HepG2 (cell line): Measurements from ENCODE around the gene TOR1B. TPM values are rescaled to one million over a fixed set of nuclear protein-coding genes. Genes with fewer than 3 reads are reported as not detected.

Experiments
- ATAC-seq: fragments of 200-7000 bp; cut with Tn5 transposase; 3 replicates; pipeline ENCODE4 v1.9.1; 2020; ENCODE audit warnings: mild to moderate bottlenecking, moderate library complexity
- BruUV-seq: library from RNA; stranded (reverse); fragments of 400-500 nt; replicated peaks from 2 replicates; lab custom pipeline; 2021; lab: Mats Ljungman, UMichigan
- CTCF ChIA-PET: fragments of 300-600 bp; formaldehyde crosslinking; extraction: SDS; loops from one replicate; lab custom pipeline; 2021; ENCODE audit warnings: low total read pairs, inconsistent platforms, low intra/inter-chr PET ratio; lab: Yijun Ruan, JAX
- POLR2A ChIA-PET: fragments of 350-600 bp; sonication (Branson Sonifier 250); formaldehyde crosslinking; loops from one replicate; lab custom pipeline; 2020; ENCODE audit warnings: antibody characterized with exemption, inconsistent platforms; lab: Yijun Ruan, JAX
- DNase-seq: peaks from one replicate; pipeline ENCODE4 v3.0.0-alpha.2; 2015; ENCODE audit warnings: low spot score
- FAIRE-seq: peaks from 3 replicates; lab custom pipeline; 2011; peaks lifted over from hg19 to GRCh38; lab: Jason Lieb, UNC
- H2AFZ ChIP-seq: one replicate; pipeline ENCODE4 v1.6.1; 2011; ENCODE audit warnings: low read length, inconsistent platforms
- H3K27ac ChIP-seq: fragments of 300-600 bp; 3 replicates; pipeline ENCODE4 v1.8.0; 2011; ENCODE audit warnings: mixed run types, mild to moderate bottlenecking, mixed read lengths, low read length, inconsistent platforms; ENCODE audit not compliant: insufficient read depth; ENCODE audit errors: extremely low read length
- H3K27me3 ChIP-seq, 2 experiments: fragments of 200-600 bp in 1 of 2; 2 replicates in 1 of 2; 3 replicates in 1 of 2; pipeline versions ENCODE4 v1.6.0 to v1.8.0; 2011; ENCODE audit warnings: low read length in 2 of 2, mild to moderate bottlenecking in 2 of 2, moderate library complexity in 2 of 2, inconsistent platforms in 1 of 2; ENCODE audit not compliant: insufficient read depth in 2 of 2, control insufficient read depth in 1 of 2
- H3K36me3 ChIP-seq, 2 experiments: fragments of 200-600 bp in 1 of 2; replicated peaks in 1 of 2; 2 replicates in 1 of 2; 3 replicates in 1 of 2; pipeline versions ENCODE4 v1.5.1 to v1.8.0; 2011; ENCODE audit warnings: low read length in 2 of 2, inconsistent platforms in 1 of 2; ENCODE audit not compliant: insufficient read depth in 2 of 2, control insufficient read depth in 1 of 2
- H3K4me1 ChIP-seq: 2 replicates; pipeline ENCODE4 v1.5.1; 2012; ENCODE audit warnings: low read length, inconsistent platforms; ENCODE audit not compliant: insufficient read depth
- H3K4me2 ChIP-seq: 2 replicates; pipeline ENCODE4 v1.6.0; 2011; ENCODE audit warnings: low read depth, low read length, inconsistent platforms
- H3K4me3 ChIP-seq, 3 experiments: fragments of 200-600 bp in 1 of 3; sonication (generic), shearing (Covaris generic) in 1 of 3; replicated peaks in 1 of 3; 2 replicates each; pipeline ENCODE4 v1.5.1; 2011 to 2016; ENCODE audit warnings: low read length in 3 of 3, inconsistent platforms in 2 of 3, low read depth in 2 of 3, mild to moderate bottlenecking in 2 of 3, control low read depth in 1 of 3, mixed read lengths in 1 of 3; ENCODE audit not compliant: insufficient read depth in 1 of 3
- H3K79me2 ChIP-seq: one replicate; pipeline ENCODE4 v1.6.1; 2011; ENCODE audit warnings: low read length, inconsistent platforms; ENCODE audit not compliant: insufficient read depth
- H3K9ac ChIP-seq: 2 replicates; pipeline ENCODE4 v1.6.0; 2011; ENCODE audit warnings: mild to moderate bottlenecking, low read depth, low read length, inconsistent platforms; ENCODE audit not compliant: insufficient read depth
- H3K9me3 ChIP-seq: 2 replicates; pipeline ENCODE4 v1.5.1; 2012; ENCODE audit warnings: mild to moderate bottlenecking, low read length
- H4K20me1 ChIP-seq: 2 replicates; pipeline ENCODE4 v1.6.0; 2011; ENCODE audit warnings: inconsistent platforms, mild to moderate bottlenecking, low read length, moderate library complexity; ENCODE audit not compliant: insufficient read depth
- BCLAF1 ChIP-seq: fragments of 450-650 bp; IDR thresholded peaks from 2 replicates; pipeline ENCODE4 v1.6.1; 2017; ENCODE audit warnings: mild to moderate bottlenecking
- HDAC1 ChIP-seq: sonication (generic); formaldehyde crosslinking; IDR thresholded peaks from 2 replicates; pipeline ENCODE4 v1.5.1; 2020; ENCODE audit warnings: mild to moderate bottlenecking, missing genetic modification reagents
- HES4 ChIP-seq: sonication (generic); formaldehyde crosslinking; IDR thresholded peaks from 2 replicates; pipeline ENCODE4 v1.9.0; 2021; ENCODE audit warnings: mild to moderate bottlenecking, missing genetic modification reagents, borderline replicate concordance
- PAXIP1 ChIP-seq: sonication (generic); formaldehyde crosslinking; conservative IDR thresholded peaks from 2 replicates; pipeline ENCODE4 v1.4.0; 2020; ENCODE audit warnings: mild to moderate bottlenecking, missing genetic modification reagents, moderate library complexity
- RAD51 ChIP-seq: fragments of 450-650 bp; IDR thresholded peaks from 2 replicates; pipeline ENCODE4 v1.6.1; 2016; ENCODE audit warnings: borderline replicate concordance
- USF2 ChIP-seq, 2 experiments: sonication (generic) in 1 of 2; formaldehyde crosslinking in 1 of 2; IDR thresholded peaks; 2 replicates each; pipeline versions ENCODE4 v1.5.1 to v1.6.1; 2011 to 2020; ENCODE audit warnings: borderline replicate concordance in 1 of 2, low read depth in 1 of 2, low read length in 1 of 2, mild to moderate bottlenecking in 1 of 2, missing genetic modification reagents in 1 of 2, moderate library complexity in 1 of 2
- WGBS: methylation state at CpG from one replicate; pipeline ENCODE4 v1.1.6; 2017; ENCODE audit warnings: low lambda C conversion rate; 5-methylcytosine and 5-hydroxymethylcytosine counted together
- in situ Hi-C: cut with HindIII; loops from 2 replicates; pipeline ENCODE4 v1.10.0; 2017; ENCODE audit warnings: low pct_unique_long_range_greater_than_20kb; ENCODE audit not compliant: extremely low pct_ligation_motif_present
- intact Hi-C: fragments of 100-400 bp; cut with micrococcal nuclease; formaldehyde crosslinking; loops from one replicate; pipeline ENCODE4 v1.10.0; 2022; ENCODE audit not compliant: unreplicated experiment
- polyA plus RNA-seq, 8 experiments: library from polyadenylated mRNA; depleted of rRNA in 3 of 8; stranded (reverse) in 7 of 8; unstranded in 1 of 8; fragments of >200 nt; fragmentation: Illumina TruSeq in 4 of 8; extraction: Trizol in 4 of 8; gene quantifications; 2 replicates each; pipeline versions ENCODE4 v1.2.1 to v1.2.3, GENCODE V29; 2011 to 2016; ENCODE audit warnings: low read depth in 4 of 8, missing spikeins in 1 of 8, mixed read lengths in 1 of 8; ENCODE audit not compliant: insufficient read depth in 1 of 8
- total RNA-seq, 5 experiments: library from RNA; depleted of rRNA; stranded (reverse); fragments of >200 nt; fragmentation: Illumina TruSeq; extraction: Trizol; gene quantifications; 2 replicates each; pipeline ENCODE4 v1.2.3, GENCODE V29; 2016; ENCODE audit warnings: low read depth in 1 of 5

TOR1B gene
- total and polyA plus RNA-seq, 2 of the 13 experiments (the other 11 are each of a cell fraction or from before 2014, with no cell fraction given), result 18.1 to 21.3 TPM

GRCh38 chr9:129770741-129771140, 32.2 kb upstream of the TOR1B start:
- Histone ChIP-seq H4K20me1 (no peaks in the 10 kb centered on the region), H2AFZ (no peak overlapping the region), H3K79me2 (no peaks in the 10 kb centered on the region), H3K27me3 (peaks cover 0 to 12% of the 10 kb centered on the region in 2 experiments; a peak in 2 of 5 replicates), H3K36me3 (no peaks in the 10 kb centered on the region), H3K4me2 (no peak overlapping the region)
- ChIA-PET POLR2A (no interaction called here), CTCF (no interaction called here)
- FAIRE-seq (no peak), DNase-seq (no peak), ATAC-seq (no peak)
- 27% methylated on average over 5 of the region's 5 CpGs for WGBS
- no TSS peak for BruUV-seq
- intact Hi-C loops (no loop called here), in situ Hi-C loops (no loop called here)
- TF ChIP-seq HES4, result no peak
- peak; percentile 72; the same call in 1 of the 2 replicates for TF ChIP-seq RAD51
- TF ChIP-seq USF2 (IDR thresholded peaks at IDR 0.05; ENCODE audit: low read depth, low read length), result peak; percentile 51
- TF ChIP-seq USF2 (CRISPR knock-in tag; IDR thresholded peaks at IDR 0.05; ENCODE audit: borderline replicate concordance), result no peak
- TF ChIP-seq, all 625 proteins: peak for 2
- H3K9me3 ChIP-seq, result no peaks in the 10 kb centered on the region
- H3K9ac ChIP-seq, result no peak overlapping the region
- peaks cover 13% of the 10 kb centered on the region for H3K4me1 ChIP-seq
- no peak overlapping the region for H3K4me3 ChIP-seq
- H3K27ac ChIP-seq, result no peak overlapping the region

- Histone ChIP-seq H3K9ac (no peak overlapping the region), H3K79me2 (no peaks in the 10 kb centered on the region), H2AFZ (no peak overlapping the region), H3K27me3 (peaks cover 0 to 12% of the 10 kb centered on the region in 2 experiments; a peak in 3 of 5 replicates), H3K4me2 (peak overlapping the region; percentile 44), H3K36me3 (no peaks in the 10 kb centered on the region), H3K4me3 (no peak overlapping the region), H3K4me1 (peaks cover 25% of the 10 kb centered on the region), H4K20me1 (no peaks in the 10 kb centered on the region), H3K9me3 (no peaks in the 10 kb centered on the region), H3K27ac (no peak overlapping the region)
- FAIRE-seq, result peak; percentile 56
- in situ Hi-C loops, result no loop called here
- no TSS peak for BruUV-seq
- intact Hi-C loops, result no loop called here
- ChIA-PET CTCF (interaction anchor here (1.0 kb wide), 1 partner anchor 10 kb away, joined by 3 read pairs; no protein-coding TSS in a partner anchor), POLR2A (no interaction called here)
- DNase-seq, result peak; percentile 69
- 34% methylated on average over 6 of the region's 10 CpGs for WGBS
- peak; percentile 65 for ATAC-seq
- TF ChIP-seq BCLAF1 (no peak), HDAC1 (CRISPR knock-in tag) (peak; percentile 48; the same call in 1 of the 2 replicates), PAXIP1 (CRISPR knock-in tag) (peak; percentile 57)
These were observed 29.5 kb upstream of the TOR1B start for GRCh38 chr9:129773262-129774048.
